Panc1 (cell line): ENCODE data around the gene ALDOA. TPM values are rescaled to one million over a fixed set of nuclear protein-coding genes. Genes with fewer than 3 reads are reported as not detected.

Source experiments
- ATAC-seq: fragments of 200-7000 bp; cut with Tn5 transposase; 2 replicates; pipeline ENCODE4 v1.9.1; 2020; ENCODE audit warnings: mild to moderate bottlenecking, moderate library complexity
- BruUV-seq: library from RNA; stranded (reverse); fragments of 400-500 nt; replicated peaks from 2 replicates; lab custom pipeline; 2021; lab: Mats Ljungman, UMichigan
- CTCF ChIA-PET: fragments of 300-600 bp; sonication (Branson Sonifier 250); formaldehyde crosslinking; loops from one replicate; lab custom pipeline; 2022; ENCODE audit warnings: antibody characterized with exemption; lab: Charles Lee
- POLR2A ChIA-PET: fragments of 300-600 bp; sonication (Branson Sonifier 250); formaldehyde crosslinking; loops from one replicate; lab custom pipeline; 2022; ENCODE audit warnings: antibody characterized with exemption; lab: Charles Lee
- DNase-seq: peaks from one replicate; pipeline ENCODE4 v3.0.0-alpha.2; 2010; ENCODE audit warnings: low read depth, low spot score
- H3K27ac ChIP-seq: 2 replicates; pipeline ENCODE4 v1.5.1; 2011; ENCODE audit warnings: mild to moderate bottlenecking, low read length, inconsistent platforms
- H3K27me3 ChIP-seq: fragments of 200-500 bp; sonication (Bioruptor generic); 2 replicates; pipeline ENCODE4 v1.6.0; 2014; ENCODE audit warnings: low read length, inconsistent platforms; ENCODE audit not compliant: control insufficient read depth, insufficient read depth
- H3K36me3 ChIP-seq: fragments of 200-500 bp; sonication (Bioruptor generic); 2 replicates; pipeline ENCODE4 v1.5.1; 2014; ENCODE audit warnings: inconsistent platforms, mild to moderate bottlenecking, low read length, moderate library complexity; ENCODE audit not compliant: control insufficient read depth, insufficient read depth
- H3K4me1 ChIP-seq: 2 replicates; pipeline ENCODE4 v1.5.1; 2011; ENCODE audit warnings: inconsistent platforms, mild to moderate bottlenecking, low read length, moderate library complexity; ENCODE audit not compliant: control insufficient read depth, insufficient read depth
- H3K4me3 ChIP-seq, 2 experiments: 2 replicates each; pipeline ENCODE4 v1.5.1; 2011 to 2012; ENCODE audit warnings: low read depth in 2 of 2, low read length in 2 of 2, mild to moderate bottlenecking in 2 of 2, inconsistent platforms in 1 of 2, moderate library complexity in 1 of 2
- H3K9me3 ChIP-seq: fragments of 200-500 bp; sonication (Bioruptor generic); 2 replicates; pipeline ENCODE4 v1.5.1; 2014; ENCODE audit warnings: low read depth, mild to moderate bottlenecking, inconsistent platforms, low read length, moderate library complexity; ENCODE audit not compliant: control insufficient read depth, insufficient read depth
- POLR2AphosphoS5 ChIP-seq: IDR thresholded peaks from 2 replicates; pipeline ENCODE4 v1.6.1; 2012; ENCODE audit warnings: mild to moderate bottlenecking, low read depth, low read length, moderate library complexity
- SIN3A ChIP-seq: IDR thresholded peaks from 2 replicates; pipeline ENCODE4 v1.6.1; 2012; ENCODE audit warnings: low read depth, mild to moderate bottlenecking, low read length, moderate library complexity, borderline replicate concordance; ENCODE audit not compliant: insufficient read depth
- TCF7L2 ChIP-seq: IDR thresholded peaks from 2 replicates; pipeline ENCODE4 v1.6.1; 2011; ENCODE audit warnings: mild to moderate bottlenecking, low read depth, low read length, inconsistent platforms
- in situ Hi-C: cut with HindIII; loops from 2 replicates; pipeline ENCODE4 v1.10.0; 2016; ENCODE audit warnings: low sequenced_read_pairs, low pct_unique_long_range_greater_than_20kb
- intact Hi-C: fragments of 100-400 bp; cut with micrococcal nuclease; formaldehyde crosslinking; loops from one replicate; pipeline ENCODE4 v1.10.0; 2022; ENCODE audit not compliant: unreplicated experiment
- total RNA-seq: library from RNA; stranded (reverse); gene quantifications from one replicate; pipeline ENCODE4 v1.2.1, GENCODE V29; 2021; ENCODE audit not compliant: unreplicated experiment
- TF ChIP-seq, protein P1 (sequence below): fragments of 450-650 bp; IDR thresholded peaks from 2 replicates; pipeline ENCODE4 v1.5.1; 2017; ENCODE audit warnings: mild to moderate bottlenecking
- TF ChIP-seq, protein P2 (sequence below), 2 experiments: IDR thresholded peaks; 2 replicates each; pipeline ENCODE4 v1.6.1; 2011 to 2012; ENCODE audit warnings: low read depth in 2 of 2, control low read depth in 1 of 2, low read length in 1 of 2, mild to moderate bottlenecking in 1 of 2, moderate library complexity in 1 of 2; ENCODE audit not compliant: insufficient read depth in 1 of 2

ALDOA gene
- total RNA-seq, 1 experiment from 2014 or later, result 2,516 TPM

DNA sequence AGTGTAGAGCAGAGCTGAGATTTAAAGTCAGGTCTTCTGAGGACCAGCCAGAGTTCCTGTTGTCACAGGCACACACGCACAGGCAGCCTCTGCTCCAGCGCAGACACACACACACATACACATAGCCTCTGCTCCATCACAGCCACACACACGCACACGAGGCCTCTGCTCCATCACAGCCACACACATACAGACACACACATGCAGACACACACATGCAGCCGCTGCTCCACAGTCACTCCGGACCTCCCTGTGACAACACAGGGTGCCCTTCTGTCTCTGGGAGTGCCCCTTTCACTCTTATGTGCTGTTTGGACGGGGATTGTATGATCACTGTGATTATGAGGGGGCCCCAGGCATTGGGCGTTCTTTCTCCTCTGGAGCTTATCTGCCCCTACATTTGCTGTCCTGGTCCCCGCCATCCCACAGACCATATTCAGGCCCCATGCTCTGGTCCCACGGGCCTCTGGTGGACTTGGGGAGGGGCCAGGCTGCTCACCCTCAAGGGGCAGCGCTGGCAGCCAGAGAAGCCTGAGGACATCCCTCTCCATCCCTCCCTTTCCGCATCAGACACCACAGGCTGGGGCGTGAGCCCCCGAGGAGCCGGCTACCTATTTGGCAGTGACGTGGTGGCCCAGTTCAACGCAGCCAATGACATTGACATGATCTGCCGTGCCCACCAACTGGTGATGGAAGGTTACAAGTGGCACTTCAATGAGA is 18.7 kb downstream of the ALDOA start:
- DNase-seq (no peak), ATAC-seq (no peak)
- TF ChIP-seq SIN3A, result no peak
- Histone ChIP-seq H3K27me3 (no peaks in the 10 kb centered on the region), H3K4me3 (no peak overlapping the region), H3K27ac (no peak overlapping the region), H3K9me3 (no peaks in the 10 kb centered on the region), H3K36me3 (peaks cover 6% of the 10 kb centered on the region), H3K4me1 (0 out of 2 replicates have a peak, but pooled peaks cover 4% of the 10 kb centered on the region)
- CTCF ChIA-PET, result no interaction called here
- intact Hi-C loops (no loop called here), in situ Hi-C loops (no loop called here)
- no TSS peak for BruUV-seq
- POLR2A ChIA-PET, result no interaction called here

DNA sequence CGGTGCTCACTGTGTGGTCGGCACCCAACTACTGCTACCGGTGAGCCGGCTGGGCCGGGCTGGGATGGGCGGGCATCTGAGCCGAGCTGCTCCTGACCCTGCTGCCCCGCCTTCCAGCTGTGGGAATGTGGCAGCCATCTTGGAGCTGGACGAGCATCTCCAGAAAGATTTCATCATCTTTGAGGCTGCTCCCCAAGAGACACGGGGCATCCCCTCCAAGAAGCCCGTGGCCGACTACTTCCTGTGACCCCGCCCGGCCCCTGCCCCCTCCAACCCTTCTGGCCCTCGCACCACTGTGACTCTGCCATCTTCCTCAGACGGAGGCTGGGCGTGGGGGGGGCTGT is 19.2 kb downstream of the ALDOA start:
- Histone ChIP-seq H3K27ac (no peak overlapping the region), H3K4me3 (no peak overlapping the region), H3K27me3 (no peaks in the 10 kb centered on the region), H3K9me3 (no peaks in the 10 kb centered on the region), H3K4me1 (0 out of 2 replicates have a peak, but pooled peaks cover 4% of the 10 kb centered on the region), H3K36me3 (peaks cover 6% of the 10 kb centered on the region)
- DNase-seq (no peak), ATAC-seq (no peak)
- CTCF ChIA-PET, result no interaction called here
- no peak for TF ChIP-seq TCF7L2
- TF ChIP-seq SIN3A, result no peak
- POLR2A ChIA-PET, result no interaction called here
- no TSS peak for BruUV-seq
- in situ Hi-C loops, result no loop called here
- intact Hi-C loops, result no loop called here

DNA sequence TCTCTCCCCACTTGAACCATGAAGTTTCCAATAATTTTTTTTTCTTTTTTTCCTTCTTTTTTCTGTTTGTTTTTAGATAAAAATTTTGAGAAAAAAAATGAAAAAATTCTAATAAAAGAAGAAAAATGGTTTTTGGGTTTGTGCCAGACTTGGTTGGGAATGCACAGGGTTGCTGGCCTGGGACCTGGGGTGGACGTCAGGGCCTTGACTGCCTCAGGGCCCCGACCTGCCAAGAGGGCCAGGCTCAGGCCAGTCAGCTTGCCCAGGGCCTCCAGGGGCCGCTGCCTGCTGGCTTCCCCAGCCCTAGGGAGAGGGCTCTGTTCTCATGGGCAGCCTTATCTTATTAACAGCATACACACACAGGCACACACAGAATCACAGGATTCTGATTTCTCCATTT is 19.7 kb downstream of the ALDOA start:
- in situ Hi-C loops, result no loop called here
- CTCF ChIA-PET, result no interaction called here
- TF ChIP-seq, protein P1, sequence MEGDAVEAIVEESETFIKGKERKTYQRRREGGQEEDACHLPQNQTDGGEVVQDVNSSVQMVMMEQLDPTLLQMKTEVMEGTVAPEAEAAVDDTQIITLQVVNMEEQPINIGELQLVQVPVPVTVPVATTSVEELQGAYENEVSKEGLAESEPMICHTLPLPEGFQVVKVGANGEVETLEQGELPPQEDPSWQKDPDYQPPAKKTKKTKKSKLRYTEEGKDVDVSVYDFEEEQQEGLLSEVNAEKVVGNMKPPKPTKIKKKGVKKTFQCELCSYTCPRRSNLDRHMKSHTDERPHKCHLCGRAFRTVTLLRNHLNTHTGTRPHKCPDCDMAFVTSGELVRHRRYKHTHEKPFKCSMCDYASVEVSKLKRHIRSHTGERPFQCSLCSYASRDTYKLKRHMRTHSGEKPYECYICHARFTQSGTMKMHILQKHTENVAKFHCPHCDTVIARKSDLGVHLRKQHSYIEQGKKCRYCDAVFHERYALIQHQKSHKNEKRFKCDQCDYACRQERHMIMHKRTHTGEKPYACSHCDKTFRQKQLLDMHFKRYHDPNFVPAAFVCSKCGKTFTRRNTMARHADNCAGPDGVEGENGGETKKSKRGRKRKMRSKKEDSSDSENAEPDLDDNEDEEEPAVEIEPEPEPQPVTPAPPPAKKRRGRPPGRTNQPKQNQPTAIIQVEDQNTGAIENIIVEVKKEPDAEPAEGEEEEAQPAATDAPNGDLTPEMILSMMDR, result no peak
- no peak for TF ChIP-seq POLR2AphosphoS5
- TF ChIP-seq TCF7L2, result no peak
- no peak for TF ChIP-seq SIN3A
- TF ChIP-seq, protein P2, sequence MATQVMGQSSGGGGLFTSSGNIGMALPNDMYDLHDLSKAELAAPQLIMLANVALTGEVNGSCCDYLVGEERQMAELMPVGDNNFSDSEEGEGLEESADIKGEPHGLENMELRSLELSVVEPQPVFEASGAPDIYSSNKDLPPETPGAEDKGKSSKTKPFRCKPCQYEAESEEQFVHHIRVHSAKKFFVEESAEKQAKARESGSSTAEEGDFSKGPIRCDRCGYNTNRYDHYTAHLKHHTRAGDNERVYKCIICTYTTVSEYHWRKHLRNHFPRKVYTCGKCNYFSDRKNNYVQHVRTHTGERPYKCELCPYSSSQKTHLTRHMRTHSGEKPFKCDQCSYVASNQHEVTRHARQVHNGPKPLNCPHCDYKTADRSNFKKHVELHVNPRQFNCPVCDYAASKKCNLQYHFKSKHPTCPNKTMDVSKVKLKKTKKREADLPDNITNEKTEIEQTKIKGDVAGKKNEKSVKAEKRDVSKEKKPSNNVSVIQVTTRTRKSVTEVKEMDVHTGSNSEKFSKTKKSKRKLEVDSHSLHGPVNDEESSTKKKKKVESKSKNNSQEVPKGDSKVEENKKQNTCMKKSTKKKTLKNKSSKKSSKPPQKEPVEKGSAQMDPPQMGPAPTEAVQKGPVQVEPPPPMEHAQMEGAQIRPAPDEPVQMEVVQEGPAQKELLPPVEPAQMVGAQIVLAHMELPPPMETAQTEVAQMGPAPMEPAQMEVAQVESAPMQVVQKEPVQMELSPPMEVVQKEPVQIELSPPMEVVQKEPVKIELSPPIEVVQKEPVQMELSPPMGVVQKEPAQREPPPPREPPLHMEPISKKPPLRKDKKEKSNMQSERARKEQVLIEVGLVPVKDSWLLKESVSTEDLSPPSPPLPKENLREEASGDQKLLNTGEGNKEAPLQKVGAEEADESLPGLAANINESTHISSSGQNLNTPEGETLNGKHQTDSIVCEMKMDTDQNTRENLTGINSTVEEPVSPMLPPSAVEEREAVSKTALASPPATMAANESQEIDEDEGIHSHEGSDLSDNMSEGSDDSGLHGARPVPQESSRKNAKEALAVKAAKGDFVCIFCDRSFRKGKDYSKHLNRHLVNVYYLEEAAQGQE (IDR thresholded peaks at IDR 0.05; ENCODE audit: insufficient read depth in 1 of 2, low read depth in 2 of 2, low read length in 1 of 2), result no peak
- H3K4me3 ChIP-seq, result no peak overlapping the region
- H3K27me3 ChIP-seq, result no peaks in the 10 kb centered on the region
- H3K27ac ChIP-seq, result no peak overlapping the region
- H3K4me1 ChIP-seq, result peaks cover 7% of the 10 kb centered on the region; the same call in 1 of the 2 replicates
- POLR2A ChIA-PET, result no interaction called here
- BruUV-seq, result no TSS peak
- H3K9me3 ChIP-seq, result no peaks in the 10 kb centered on the region
- DNase-seq (no peak), ATAC-seq (peak; percentile 22; the same call in 1 of the 2 replicates)
- peaks cover 5% of the 10 kb centered on the region for H3K36me3 ChIP-seq
- intact Hi-C loops, result no loop called here
